A549 (cell line): Measurements from ENCODE around the gene FHIT.

ENCODE experiments used
- EP300 ChIP-seq, 2 experiments: fragments of >200 bp; sonication (Bioruptor Twin); formaldehyde crosslinking; IDR thresholded peaks; 2 replicates in 1 of 2; 3 replicates in 1 of 2; pipeline ENCODE4 v1.6.1; 2016 to 2017
- FOSB ChIP-seq: fragments of 250-450 bp; sonication (Bioruptor Pico); IDR thresholded peaks from 2 replicates; pipeline ENCODE4 v1.5.0; 2020; ENCODE audit warnings: mild to moderate bottlenecking, moderate library complexity
- HDAC2 ChIP-seq: fragments of 200-600 bp; sonication (generic); IDR thresholded peaks from 2 replicates; pipeline ENCODE4 v1.6.1; 2016
- HOXB13 ChIP-seq: fragments of 250-450 bp; sonication (Bioruptor Pico); IDR thresholded peaks from 2 replicates; pipeline ENCODE4 v1.5.0; 2020; ENCODE audit warnings: low read depth, mild to moderate bottlenecking, moderate library complexity
- HOXB5 ChIP-seq: fragments of 250-450 bp; sonication (Bioruptor Pico); IDR thresholded peaks from 2 replicates; pipeline ENCODE4 v1.5.0; 2020; ENCODE audit warnings: mild to moderate bottlenecking, moderate library complexity
- POLR2A ChIP-seq: IDR thresholded peaks from 2 replicates; pipeline ENCODE4 v1.6.1; 2012; ENCODE audit warnings: mild to moderate bottlenecking, low read length
- SREBF2 ChIP-seq: fragments of 450-650 bp; IDR thresholded peaks from 2 replicates; pipeline ENCODE4 v1.6.1; 2014; ENCODE audit warnings: mild to moderate bottlenecking, moderate library complexity
- ZFP36 ChIP-seq: fragments of 450-650 bp; IDR thresholded peaks from 2 replicates; pipeline ENCODE4 v1.6.1; 2014; ENCODE audit warnings: borderline replicate concordance; ENCODE audit not compliant: partially characterized antibody
- TF ChIP-seq, protein P1 (sequence below): fragments of >200 bp; sonication (Bioruptor Twin); formaldehyde crosslinking; IDR thresholded peaks from 3 replicates; pipeline ENCODE4 v1.5.1; 2016
- TF ChIP-seq, protein P2 (sequence below): fragments of 150-350 bp; IDR thresholded peaks from 2 replicates; pipeline ENCODE4 v1.6.1; 2014; ENCODE audit warnings: low read depth, mild to moderate bottlenecking, low read length

DNA sequence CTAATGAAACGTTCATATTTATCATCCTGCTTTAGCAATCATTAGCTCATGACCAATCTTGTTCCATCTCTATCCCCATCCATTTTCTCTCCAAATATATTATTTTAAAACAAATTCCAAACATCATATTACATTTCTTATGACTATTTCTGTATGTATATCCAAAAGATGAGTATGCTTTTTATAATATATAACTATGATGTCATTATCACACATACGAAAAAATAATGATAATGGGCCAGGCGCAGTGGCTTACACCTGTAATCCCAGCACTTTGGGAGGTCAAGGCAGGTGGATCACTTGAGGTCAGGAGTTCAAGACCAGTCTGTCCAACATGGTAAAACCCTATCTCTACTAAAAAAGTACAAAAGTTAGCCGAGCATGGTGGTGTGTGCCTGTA, 280.4 kb downstream of the FHIT start:
- TF ChIP-seq ZFP36 (no peak), HOXB5 (CRISPR knock-in tag) (no peak), HOXB13 (CRISPR knock-in tag) (no peak), HDAC2 (no peak), SREBF2 (no peak), FOSB (no peak), EP300 (IDR thresholded peaks at IDR 0.05) (no peak), POLR2A (no peak)
- TF ChIP-seq, protein P1, sequence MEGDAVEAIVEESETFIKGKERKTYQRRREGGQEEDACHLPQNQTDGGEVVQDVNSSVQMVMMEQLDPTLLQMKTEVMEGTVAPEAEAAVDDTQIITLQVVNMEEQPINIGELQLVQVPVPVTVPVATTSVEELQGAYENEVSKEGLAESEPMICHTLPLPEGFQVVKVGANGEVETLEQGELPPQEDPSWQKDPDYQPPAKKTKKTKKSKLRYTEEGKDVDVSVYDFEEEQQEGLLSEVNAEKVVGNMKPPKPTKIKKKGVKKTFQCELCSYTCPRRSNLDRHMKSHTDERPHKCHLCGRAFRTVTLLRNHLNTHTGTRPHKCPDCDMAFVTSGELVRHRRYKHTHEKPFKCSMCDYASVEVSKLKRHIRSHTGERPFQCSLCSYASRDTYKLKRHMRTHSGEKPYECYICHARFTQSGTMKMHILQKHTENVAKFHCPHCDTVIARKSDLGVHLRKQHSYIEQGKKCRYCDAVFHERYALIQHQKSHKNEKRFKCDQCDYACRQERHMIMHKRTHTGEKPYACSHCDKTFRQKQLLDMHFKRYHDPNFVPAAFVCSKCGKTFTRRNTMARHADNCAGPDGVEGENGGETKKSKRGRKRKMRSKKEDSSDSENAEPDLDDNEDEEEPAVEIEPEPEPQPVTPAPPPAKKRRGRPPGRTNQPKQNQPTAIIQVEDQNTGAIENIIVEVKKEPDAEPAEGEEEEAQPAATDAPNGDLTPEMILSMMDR, result no peak
- TF ChIP-seq, protein P2, sequence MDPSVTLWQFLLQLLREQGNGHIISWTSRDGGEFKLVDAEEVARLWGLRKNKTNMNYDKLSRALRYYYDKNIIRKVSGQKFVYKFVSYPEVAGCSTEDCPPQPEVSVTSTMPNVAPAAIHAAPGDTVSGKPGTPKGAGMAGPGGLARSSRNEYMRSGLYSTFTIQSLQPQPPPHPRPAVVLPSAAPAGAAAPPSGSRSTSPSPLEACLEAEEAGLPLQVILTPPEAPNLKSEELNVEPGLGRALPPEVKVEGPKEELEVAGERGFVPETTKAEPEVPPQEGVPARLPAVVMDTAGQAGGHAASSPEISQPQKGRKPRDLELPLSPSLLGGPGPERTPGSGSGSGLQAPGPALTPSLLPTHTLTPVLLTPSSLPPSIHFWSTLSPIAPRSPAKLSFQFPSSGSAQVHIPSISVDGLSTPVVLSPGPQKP, result no peak
